ENCODE data around the gene PLD4. TPM values are rescaled to one million over a fixed set of nuclear protein-coding genes. Genes with fewer than 3 reads are reported as not detected.
"Not testable (repeated sequence)": the region's sequence is repeated elsewhere in the genome, so short reads cannot be mapped to it uniquely, and the experiment has no call there.

The PLD4 gene
- total and polyA plus RNA-seq, 2 experiments from 2014 or later = 0.77 TPM; not detected in 1

DNA sequence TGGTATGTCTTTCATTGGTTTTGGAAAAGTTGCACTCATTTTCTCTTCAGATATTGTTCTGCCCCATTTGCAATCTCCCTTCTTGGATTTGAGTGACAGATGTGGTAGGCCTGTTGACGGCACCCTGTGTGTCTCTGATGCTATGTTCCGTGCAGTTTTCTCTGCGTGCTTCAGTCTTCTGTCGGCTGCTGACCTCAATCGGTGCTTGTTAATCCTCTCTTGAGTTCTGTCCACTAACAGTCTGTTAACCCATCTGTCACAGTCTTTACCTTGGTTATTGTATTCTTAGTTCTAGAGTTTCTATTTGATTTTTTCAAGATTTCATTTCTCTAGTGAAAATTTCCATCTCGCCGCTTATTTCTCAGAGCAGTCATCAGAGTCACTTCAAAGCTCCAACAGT is 20.7 kb upstream of the PLD4 start:
- H3K9me3 ChIP-seq (ENCODE audit: low read depth) = no peaks in the 10 kb centered on the region
- TF ChIP-seq, protein P1, sequence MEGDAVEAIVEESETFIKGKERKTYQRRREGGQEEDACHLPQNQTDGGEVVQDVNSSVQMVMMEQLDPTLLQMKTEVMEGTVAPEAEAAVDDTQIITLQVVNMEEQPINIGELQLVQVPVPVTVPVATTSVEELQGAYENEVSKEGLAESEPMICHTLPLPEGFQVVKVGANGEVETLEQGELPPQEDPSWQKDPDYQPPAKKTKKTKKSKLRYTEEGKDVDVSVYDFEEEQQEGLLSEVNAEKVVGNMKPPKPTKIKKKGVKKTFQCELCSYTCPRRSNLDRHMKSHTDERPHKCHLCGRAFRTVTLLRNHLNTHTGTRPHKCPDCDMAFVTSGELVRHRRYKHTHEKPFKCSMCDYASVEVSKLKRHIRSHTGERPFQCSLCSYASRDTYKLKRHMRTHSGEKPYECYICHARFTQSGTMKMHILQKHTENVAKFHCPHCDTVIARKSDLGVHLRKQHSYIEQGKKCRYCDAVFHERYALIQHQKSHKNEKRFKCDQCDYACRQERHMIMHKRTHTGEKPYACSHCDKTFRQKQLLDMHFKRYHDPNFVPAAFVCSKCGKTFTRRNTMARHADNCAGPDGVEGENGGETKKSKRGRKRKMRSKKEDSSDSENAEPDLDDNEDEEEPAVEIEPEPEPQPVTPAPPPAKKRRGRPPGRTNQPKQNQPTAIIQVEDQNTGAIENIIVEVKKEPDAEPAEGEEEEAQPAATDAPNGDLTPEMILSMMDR (IDR thresholded peaks at IDR 0.05; ENCODE audit: poor library complexity) = no peak
- TF ChIP-seq EZH2phosphoT487 (IDR thresholded peaks at IDR 0.05; ENCODE audit: low read depth, severe bottlenecking, unreplicated experiment) (no peak), EZH2 (IDR thresholded peaks at IDR 0.05; ENCODE audit: borderline replicate concordance) (no peak)
- 93% methylated on average over 7 of the region's 7 CpGs for WGBS (ENCODE audit: low lambda C conversion rate, missing lambda C conversion rate)

DNA sequence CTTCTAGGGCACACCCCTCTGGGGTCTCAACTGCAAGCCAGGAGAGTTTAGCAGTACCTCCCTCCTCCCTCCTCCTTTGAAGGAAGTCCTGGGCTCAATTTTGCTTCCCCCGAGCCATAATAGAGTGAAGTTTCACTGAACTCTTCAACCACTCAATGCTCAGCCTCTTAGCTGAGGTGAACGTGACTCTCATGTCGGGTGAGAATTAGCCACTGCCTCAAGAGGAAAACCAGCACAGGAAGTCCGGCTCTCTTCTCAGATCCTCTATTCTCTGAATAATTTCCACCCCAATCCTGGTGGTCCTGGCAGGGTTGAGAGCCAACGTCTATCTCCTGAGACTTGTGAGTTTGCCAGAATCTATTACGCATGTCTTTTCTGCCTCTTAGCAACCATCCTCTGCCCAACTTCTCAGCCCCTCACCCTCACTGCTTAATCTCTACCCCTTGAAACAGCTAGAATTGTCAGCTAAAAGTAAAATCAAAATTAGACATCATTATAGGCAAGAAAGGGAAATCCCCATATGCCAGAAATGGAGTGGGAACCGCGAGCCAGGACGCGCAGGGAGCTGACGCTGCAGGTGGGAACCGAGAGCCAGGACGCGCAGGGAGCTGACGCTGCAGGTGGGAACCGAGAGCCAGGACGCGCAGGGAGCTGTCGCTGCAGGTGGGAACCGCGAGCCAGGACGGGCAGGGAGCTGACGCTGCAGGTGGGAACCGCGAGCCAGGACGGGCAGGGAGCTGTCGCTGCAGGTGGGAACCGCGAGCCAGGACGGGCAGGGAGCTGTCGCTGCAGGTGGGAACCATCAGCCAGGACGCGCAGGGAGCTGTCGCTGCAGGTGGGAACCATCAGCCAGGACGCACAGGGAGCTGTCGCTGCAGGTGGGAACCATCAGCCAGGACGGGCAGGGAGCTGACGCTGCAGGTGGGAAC is 19.8 kb upstream of the PLD4 start:
- 69% methylated on average over 27 of the region's 38 CpGs for WGBS (ENCODE audit: low lambda C conversion rate, missing lambda C conversion rate)

More for the DNA sequence above, 20.7 kb upstream of the PLD4 start:
- no peak for DNase-seq (ENCODE audit: low spot score)
- Histone ChIP-seq H3K79me2 (no peaks in the 10 kb centered on the region), H2AFZ (no peak overlapping the region), H3K4me3 (no peak overlapping the region), H3K4me2 (no peak overlapping the region), H3K27me3 (peaks cover 4% of the 10 kb centered on the region), H4K20me1 (ENCODE audit: insufficient read depth, poor library complexity, severe bottlenecking) (no peaks in the 10 kb centered on the region), H3K4me1 (ENCODE audit: insufficient read depth) (no peaks in the 10 kb centered on the region), H3K9me2 (replicated peaks; ENCODE audit: insufficient read depth) (no peaks in the 10 kb centered on the region), H3K27ac (no peak overlapping the region), H3K36me3 (replicated peaks; ENCODE audit: insufficient read depth, low read depth) (no peaks in the 10 kb centered on the region)

DNA sequence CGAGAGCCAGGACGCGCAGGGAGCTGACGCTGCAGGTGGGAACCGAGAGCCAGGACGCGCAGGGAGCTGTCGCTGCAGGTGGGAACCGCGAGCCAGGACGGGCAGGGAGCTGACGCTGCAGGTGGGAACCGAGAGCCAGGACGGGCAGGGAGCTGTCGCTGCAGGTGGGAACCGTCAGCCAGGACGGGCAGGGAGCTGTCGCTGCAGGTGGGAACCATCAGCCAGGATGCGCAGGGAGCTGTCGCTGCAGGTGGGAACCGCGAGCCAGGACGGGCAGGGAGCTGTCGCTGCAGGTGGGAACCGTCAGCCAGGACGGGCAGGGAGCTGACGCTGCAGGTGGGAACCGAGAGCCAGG is 19.1 kb upstream of the PLD4 start:
- H3K4me1 ChIP-seq (ENCODE audit: insufficient read depth); H3K79me2 ChIP-seq; H3K27me3 ChIP-seq; H3K36me3 ChIP-seq (replicated peaks; ENCODE audit: insufficient read depth, low read depth); H2AFZ ChIP-seq; H3K27ac ChIP-seq; H3K4me3 ChIP-seq; H3K9me3 ChIP-seq (ENCODE audit: low read depth); H4K20me1 ChIP-seq (ENCODE audit: insufficient read depth, poor library complexity, severe bottlenecking); H3K4me2 ChIP-seq; H3K9me2 ChIP-seq (replicated peaks; ENCODE audit: insufficient read depth); DNase-seq (ENCODE audit: low spot score): not testable (repeated sequence)
- WGBS (ENCODE audit: low lambda C conversion rate, missing lambda C conversion rate) = 64% methylated on average over 6 of the region's 28 CpGs

More for the DNA sequence above, 19.8 kb upstream of the PLD4 start:
- not testable (repeated sequence) for H3K27me3 ChIP-seq; H2AFZ ChIP-seq; H3K4me1 ChIP-seq (ENCODE audit: insufficient read depth); H3K79me2 ChIP-seq; H3K9me3 ChIP-seq (ENCODE audit: low read depth); H3K4me2 ChIP-seq; H4K20me1 ChIP-seq (ENCODE audit: insufficient read depth, poor library complexity, severe bottlenecking); DNase-seq (ENCODE audit: low spot score); H3K9me2 ChIP-seq (replicated peaks; ENCODE audit: insufficient read depth); H3K4me3 ChIP-seq; H3K27ac ChIP-seq; H3K36me3 ChIP-seq (replicated peaks; ENCODE audit: insufficient read depth, low read depth)

DNA sequence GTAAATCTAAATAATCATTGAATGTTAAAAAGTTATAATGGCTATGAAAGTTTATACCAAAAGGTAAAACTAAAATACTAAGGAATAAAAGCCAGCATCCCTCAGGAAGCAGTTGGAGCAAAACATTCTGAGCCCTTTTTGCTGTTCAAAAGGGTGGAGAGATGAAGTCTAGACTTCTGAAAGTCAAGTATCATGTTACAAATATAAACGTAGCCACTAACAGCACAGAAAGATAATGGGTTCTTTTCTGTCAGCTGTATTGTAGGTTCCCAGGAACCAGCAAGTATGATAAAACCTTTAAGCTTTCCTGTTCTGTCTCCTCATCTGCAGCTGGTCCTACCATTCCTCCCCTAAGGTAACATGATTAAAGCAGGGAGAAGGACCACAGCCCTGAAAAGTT is 16.4 kb upstream of the PLD4 start:
- no peaks in the 10 kb centered on the region for H4K20me1 ChIP-seq (ENCODE audit: insufficient read depth, poor library complexity, severe bottlenecking)

More for the DNA sequence above, 16.4 kb upstream of the PLD4 start:
- no peaks in the 10 kb centered on the region for H3K36me3 ChIP-seq (replicated peaks; ENCODE audit: insufficient read depth, low read depth)
- DNase-seq (ENCODE audit: low spot score) = no peak
- no peak overlapping the region for H3K4me2 ChIP-seq
- no peak overlapping the region for H2AFZ ChIP-seq
- TF ChIP-seq, protein P1 (IDR thresholded peaks at IDR 0.05; ENCODE audit: poor library complexity) = no peak
- TF ChIP-seq EZH2 (IDR thresholded peaks at IDR 0.05; ENCODE audit: borderline replicate concordance) = no peak
- no peak for TF ChIP-seq EZH2phosphoT487 (IDR thresholded peaks at IDR 0.05; ENCODE audit: low read depth, severe bottlenecking, unreplicated experiment)
- no peaks in the 10 kb centered on the region for H3K4me1 ChIP-seq (ENCODE audit: insufficient read depth)
- H3K27ac ChIP-seq = no peak overlapping the region
- H3K79me2 ChIP-seq = no peaks in the 10 kb centered on the region
- H3K4me3 ChIP-seq = no peak overlapping the region
- no peaks in the 10 kb centered on the region for H3K9me2 ChIP-seq (replicated peaks; ENCODE audit: insufficient read depth)
- H3K9me3 ChIP-seq (ENCODE audit: low read depth) = no peaks in the 10 kb centered on the region
- WGBS (ENCODE audit: low lambda C conversion rate, missing lambda C conversion rate) = 4% methylated on average over 1 of the region's 1 CpG
- peaks cover 4% of the 10 kb centered on the region for H3K27me3 ChIP-seq
